Myocyte (in vitro differentiated cells): Measurements from ENCODE around the gene RANBP1. TPM values are rescaled to one million over a fixed set of nuclear protein-coding genes. Genes with fewer than 3 reads are reported as not detected.
A peak's percentile ranks its signal among the peaks of the same experiment; 100 is the strongest.

Experiments used
- DNase-seq: peaks from one replicate; pipeline ENCODE4 v3.0.0-alpha.2; 2012; ENCODE audit warnings: low read depth
- total RNA-seq: library from RNA; depleted of rRNA; stranded (reverse); fragments of >200 nt; gene quantifications from 2 replicates; pipeline ENCODE4 v1.2.3, GENCODE V29; 2014

Gene RANBP1
- total RNA-seq, 1 donor from 2014 or later: 239 TPM

DNA sequence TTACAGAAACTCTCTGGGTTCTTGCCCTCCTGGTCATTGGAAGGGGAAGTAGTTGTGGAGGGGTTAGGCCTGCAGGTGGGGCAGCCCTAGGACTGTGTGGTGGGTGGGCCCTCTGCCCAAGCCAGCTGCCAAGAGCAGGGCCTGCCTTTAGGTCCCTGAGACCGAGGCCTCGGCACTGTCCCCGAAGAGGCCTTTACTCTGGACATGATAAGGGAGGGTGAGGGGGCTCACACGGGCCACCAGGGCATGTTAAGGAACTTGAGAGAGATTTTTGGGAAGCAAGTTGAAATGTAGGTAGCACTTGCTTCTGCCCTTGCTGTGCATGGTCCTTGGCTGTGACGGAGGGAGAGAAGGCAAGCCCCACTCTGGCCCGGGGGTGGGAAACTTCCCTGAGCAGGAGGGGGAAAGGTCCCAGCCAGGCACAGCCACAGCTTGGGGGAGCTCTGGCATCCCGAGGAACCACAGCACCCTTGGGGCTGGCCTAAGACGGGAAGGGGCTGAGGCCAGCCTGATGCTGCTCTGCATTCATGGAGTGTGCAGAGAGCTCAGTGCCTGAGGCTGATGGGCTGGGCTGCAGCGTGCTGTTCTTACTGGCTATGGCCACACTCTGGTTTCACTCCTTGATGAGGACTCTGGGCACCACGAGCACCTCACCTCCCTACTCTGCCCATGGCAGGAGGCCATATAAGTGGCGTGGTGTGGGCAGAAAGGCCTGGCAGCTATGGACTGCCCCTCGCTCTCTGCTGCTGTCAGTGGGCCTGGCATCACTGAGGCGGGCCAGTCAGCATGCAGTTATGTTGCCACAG, 7.8 kb upstream of the RANBP1 start:
- no peak for DNase-seq

DNA sequence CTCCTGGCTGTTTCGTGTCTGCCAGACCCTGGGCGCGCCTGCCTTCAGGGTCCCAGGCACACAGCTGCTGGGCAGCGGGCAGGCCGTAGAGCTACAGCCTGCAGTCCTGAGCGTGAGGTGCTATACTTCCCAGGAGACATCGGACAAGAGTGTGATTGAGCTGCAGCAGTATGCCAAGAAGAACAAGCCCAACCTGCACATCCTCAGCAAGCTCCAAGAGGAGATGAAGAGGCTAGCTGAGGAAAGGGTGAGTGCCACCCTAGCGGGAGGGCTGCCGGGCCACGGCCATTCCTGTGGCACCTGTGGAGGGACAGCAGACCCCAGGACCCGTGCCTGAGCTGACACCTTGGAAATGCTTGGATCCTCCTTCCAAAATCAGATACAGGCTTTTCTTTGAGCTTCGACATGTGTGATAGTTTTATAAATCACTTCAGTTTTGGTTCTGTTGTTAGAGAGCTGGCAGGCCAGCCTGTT, 7.1 kb upstream of the RANBP1 start:
- DNase-seq: no peak

DNA sequence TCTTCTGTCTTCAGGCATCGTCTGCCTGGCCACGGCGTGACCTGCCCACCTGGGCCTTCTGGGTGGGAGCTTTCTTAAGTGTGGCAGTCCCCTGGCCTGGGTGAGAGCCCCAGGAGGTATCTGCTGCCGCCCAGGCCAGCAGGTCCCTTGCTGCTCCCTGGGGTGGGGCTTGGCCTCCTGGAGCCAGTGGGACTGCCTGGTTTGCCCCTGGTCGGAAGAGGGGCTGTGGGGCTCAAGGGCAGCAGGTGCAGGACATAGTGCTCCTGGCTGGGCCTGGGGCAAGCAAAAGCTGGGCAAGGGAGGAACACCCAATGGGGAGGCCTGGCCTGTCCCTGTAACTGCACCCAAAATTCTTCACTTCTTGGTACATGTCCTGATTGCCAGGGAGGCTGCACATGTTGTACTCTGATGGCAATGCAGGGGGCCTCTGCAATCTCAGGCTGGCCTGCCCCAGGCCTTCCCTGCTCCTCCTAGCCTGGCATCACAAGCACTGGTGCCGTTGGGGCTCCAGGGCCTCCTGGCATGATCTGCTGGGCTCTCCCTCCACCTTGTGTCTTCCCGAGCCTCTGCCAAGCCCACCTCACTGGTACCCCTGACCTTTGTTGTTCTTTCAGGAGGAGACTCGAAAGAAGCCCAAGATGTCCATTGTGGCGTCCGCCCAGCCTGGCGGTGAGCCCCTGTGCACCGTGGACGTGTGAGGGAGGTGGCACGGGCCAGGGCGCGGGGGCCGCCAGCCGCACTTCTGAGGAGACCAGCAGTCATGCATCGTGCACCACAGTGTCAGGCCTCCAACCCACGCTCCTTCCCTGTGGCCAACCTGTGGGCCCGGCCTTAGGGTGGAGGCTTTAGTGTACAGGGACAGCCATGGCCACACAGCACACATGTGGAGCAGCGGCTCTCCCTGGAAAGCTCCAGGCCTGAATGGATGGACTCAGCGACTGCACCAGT, 6.2 kb upstream of the RANBP1 start:
- no peak for DNase-seq

DNA sequence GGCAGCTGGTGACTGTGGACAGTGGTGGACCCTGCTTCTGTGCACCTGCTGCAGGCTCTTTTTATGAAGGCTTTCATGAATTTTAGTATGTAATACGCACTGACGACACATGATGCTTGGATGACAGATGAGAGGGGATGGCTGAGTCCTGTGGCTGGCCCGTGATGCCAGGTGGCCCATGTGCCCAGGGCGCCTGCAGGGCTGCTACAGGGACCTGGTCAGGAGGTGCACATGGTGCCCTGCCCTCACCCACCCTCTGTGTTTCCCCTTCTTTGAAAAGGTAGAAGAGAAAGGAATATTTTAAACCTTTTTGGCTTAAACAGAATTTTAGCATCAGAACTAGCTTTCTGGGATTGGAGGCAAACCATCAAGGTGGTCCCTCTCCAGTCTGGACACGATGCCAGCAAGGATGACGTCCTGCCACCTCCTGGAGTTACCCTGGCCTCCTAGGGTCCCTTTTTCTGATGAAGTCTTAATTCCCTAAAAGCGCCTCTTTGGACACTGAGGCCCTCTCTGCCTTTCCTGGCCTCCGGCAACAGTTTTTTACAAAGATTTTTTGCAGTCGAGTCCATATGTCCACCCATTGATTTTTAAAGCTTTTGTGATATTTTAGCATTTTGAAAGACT, 5.4 kb upstream of the RANBP1 start:
- peak; percentile 28 for DNase-seq

DNA sequence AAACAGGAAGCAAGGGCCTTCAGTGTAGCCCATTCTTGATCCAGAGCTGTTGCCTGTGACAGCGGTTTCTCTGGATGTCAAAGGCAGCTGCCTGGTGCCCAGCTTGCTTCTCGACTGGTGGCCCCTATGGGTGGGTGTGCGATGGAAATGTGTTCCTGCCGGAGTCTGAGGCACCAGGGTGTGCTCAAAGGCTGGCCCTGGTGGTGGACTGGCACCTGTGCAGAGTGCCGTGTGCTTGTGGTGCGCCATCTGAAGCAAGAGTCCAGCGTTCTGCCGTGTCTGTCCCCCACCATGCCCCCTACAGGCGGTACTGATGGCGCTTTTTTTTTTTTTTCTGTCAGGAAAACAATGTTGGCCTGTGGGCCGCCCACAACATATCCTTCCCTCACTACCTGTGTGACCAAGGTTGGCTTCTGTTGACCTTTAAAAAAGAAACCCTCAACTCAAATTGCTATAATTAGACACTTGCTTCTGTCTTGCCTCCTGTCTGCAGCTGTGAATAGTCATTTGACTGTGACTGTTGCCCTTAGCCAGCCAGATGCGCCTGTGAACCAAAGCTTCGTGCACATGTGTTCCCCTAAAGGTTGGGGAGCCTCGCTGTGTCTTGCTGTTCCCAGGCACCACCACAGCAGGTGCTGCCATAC, 4.7 kb upstream of the RANBP1 start:
- peak; percentile 88 for DNase-seq

DNA sequence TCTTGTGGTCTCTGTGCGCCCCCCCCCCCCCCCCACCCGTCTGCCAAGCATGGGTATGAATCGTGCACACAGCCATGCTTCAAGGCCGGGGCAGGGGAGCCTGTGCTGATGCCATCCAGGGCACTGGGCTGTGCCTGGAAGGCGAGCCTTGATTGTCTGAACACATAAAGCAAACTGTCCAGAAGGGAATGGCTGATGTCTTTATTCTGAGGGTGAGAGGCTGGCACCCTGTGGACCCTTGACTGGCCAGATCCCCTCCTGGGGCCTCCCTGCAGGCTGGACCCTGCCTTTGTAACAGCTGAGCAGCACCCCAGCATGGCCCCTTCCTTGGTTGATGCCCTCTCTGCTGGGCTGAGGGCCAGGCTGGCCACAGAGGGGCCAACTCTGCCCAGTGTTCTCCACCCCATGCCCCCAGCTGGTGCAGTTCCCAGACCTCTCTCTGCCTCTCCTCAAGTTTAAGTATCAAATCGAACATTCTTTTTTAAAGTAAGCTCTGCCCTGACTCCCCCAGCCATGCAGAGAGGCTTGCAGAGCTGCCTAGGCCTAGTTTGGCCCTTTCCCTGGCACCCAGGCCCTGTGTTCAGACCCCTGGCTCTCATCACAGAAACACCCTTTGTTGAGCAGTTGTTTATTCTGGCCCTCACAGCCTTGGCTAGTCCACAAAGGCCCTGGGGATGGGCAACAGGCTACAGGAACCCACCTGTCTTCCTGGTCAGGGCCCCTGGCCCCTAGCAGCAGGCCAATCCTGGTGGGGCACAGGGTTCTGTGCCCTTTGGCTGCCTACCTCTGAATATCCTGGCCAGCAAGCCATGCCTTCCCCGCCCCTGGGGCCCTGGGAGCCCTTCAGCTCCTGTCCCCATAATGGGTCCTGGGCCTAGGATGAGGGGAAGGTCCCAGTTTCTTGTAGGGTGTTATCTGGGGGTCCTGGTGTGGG, 3.9 kb upstream of the RANBP1 start:
- DNase-seq: peak; percentile 67

DNA sequence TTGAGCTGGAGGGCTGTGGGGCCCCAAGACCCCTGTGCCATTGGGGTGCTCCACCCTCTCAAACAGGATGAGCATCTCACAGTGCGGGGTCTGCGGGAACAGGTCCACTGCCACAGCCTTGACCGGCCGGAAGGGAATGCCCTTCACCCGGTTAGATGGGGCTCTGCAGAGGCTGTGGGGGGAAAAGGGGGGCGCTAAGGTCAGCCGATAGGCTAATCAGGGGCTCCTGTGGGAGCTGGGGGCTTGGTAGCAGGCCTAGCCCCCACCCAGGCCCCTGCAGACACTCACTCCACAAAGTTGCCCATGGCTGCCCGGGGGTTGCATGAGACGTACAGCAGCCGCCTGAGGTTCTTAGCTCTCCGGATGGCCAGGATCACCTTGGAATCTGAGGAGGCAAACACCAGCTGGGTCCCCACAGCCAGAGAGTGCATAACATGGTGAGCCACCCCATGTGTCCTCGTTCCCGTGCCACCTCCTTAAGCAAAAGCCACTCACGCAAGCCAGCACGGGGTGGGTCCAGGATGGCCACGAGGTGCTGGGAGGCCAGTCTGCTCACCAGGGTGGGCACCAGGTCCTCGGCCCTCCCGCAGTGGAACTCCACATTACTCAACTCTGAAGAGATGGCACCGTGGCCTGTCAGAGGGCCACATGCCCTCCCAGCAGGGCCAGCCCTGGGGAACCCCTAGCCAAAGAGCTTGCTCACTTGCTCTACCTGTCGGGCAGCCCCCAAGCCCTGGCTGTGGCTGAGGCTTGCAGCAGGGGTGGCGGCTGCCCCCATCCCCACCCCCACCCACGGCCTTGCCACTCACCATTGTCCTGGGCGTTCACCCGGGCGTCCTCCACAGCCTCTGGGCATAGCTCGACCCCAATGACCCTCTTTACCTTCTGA, 3.0 kb upstream of the RANBP1 start:
- no peak for DNase-seq

DNA sequence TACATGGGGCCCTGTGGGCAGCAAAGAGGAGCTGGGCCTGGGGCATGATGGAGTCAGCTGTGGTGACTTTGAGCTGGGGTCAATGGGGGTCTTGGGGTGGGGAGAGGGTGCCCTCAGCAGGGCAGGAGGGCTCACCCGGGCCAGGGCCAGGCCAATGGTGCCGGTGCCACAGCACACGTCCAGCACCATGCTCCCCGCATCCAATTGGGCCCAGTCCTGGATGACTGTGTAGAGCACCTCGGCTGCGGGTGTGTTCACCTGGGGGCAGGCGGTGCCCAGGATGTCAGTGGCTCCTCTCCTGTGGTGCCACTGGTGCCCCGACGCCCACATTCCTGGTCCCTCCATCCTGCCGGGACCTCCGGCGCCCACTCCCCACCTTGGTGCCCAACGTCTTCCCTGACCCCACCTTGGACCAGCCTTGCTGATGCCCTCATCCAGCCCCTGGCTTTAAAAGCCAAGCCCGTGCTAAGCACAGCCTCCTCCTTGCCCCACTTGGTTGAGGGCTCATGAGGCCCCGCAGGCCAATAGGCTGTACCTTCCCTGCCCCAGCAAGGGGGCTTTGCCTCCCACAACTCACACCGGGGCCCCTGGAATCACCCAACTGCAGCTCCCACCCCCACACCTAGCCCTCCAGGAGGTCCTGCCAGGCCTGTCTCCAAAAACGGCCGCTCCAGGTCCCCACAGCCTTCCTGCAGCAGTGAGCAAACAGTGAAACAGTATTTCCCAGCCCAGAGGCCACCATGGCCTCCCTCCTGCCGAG, 2.2 kb upstream of the RANBP1 start:
- no peak for DNase-seq

DNA sequence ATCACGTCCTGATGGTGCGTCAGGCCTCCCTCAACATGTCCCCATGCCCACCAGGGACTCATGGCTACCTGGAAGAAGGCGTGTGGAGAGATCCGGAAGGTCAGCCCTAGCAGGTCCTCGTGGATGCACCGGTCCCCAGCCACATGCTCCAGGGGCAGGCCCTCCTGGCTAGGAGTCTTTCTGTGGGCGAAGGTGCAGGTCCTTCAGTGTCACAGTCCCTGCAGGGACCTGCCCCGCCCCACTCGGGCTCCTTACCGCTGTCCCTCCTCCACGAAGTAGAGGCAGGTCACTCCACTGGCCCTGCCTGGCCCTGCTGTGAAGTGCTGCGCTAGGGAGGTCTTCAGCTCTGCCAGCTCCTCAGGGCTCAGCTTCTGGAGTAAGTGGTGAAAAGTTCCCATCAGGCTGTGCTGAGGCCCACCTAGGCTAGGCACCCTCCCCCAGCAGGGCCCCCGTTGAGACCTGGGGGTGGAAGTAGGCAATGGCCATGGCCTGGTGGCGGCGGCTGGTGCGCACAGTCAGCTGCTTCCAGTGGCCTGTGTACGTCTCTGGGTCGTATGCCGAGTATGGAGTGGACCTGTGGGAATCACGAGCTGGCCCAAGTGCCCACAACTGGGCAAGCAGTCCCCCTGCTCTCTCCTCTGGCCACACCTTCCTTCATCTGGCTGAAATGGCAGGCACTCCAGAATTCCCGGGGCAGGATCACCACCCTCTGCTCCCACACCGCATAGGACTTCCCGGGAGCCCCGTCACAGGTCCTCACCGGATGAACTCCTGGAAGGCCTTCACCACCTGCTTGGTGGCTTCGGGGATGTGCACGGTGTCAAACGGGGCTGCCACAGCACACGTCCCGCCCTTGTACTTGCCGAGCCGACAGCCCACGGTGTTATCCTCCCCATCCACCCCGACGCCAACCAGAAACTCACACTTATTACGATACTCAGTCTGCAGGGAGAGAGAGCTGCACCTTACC, 1.1 kb upstream of the RANBP1 start:
- DNase-seq: no peak

DNA sequence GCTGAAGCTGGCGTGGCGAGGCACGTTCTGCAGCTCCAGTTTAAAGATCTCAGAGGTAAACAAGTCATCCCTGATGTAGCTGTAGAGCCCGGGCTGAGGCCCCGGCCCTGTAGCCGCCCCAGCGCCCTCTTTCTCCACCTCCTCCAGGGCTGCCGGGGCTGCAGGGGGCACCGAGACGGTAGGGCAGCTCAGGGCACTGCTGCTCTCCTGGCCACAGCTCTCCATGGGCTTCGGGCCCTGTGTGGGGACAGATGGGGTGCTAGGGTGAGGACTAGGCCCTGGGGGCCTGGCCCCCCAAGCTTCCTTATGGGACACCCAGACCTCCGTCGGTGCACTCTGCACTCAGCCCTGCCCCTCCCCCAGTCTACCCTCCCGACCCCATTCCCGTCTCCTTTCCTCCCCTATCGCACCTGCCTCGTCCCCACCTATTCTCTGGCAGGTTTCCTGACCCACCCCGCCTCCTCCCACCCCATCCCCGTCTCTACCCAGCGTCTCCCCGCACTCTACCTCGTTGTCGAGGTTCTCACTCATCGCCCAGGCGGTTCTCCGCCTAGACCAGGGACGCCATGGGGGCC, 559 bp downstream of the RANBP1 start:
- DNase-seq: no peak

DNA sequence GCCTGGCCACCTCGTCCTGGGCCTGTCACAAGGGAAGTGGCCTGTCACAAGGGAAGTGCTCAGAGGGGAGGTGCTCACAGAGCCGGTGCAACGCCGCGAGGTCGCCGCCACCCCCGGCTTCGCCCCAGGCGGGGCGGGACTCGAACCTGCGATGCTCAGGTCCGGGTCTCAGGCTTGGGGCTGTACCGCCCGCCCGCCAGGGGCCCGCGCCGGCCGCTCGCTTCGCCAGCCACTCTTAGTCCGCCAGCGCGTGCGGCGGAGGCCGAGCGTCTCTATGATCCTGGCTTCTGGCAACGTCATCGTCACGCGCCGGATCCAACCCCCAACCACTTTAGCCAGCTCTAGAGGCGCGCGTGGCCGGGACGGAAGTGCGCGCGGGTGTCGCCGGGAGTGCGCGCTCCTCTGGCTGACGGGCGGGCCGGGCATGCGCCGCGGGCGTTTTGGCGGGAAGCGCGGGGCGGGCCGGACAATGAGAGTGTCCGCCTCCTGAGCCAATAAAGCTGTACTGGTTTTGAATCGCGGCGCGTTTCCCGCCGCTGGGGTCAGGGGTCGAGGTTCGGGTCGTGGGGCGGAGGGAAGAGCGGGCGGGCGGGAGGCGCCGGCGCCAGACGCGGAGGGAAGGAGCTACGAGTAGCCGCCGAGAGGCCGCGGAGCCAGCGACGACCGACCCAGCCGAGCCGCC, 1.2 kb downstream of the RANBP1 start, which contains the start of gene TRMT2A:
Gene TRMT2A (minus strand): TSS at position 276 of the 682 bp plus-strand sequence. CDS start 320 bp downstream, outside the sequence.
- DNase-seq: peak; percentile 99

DNA sequence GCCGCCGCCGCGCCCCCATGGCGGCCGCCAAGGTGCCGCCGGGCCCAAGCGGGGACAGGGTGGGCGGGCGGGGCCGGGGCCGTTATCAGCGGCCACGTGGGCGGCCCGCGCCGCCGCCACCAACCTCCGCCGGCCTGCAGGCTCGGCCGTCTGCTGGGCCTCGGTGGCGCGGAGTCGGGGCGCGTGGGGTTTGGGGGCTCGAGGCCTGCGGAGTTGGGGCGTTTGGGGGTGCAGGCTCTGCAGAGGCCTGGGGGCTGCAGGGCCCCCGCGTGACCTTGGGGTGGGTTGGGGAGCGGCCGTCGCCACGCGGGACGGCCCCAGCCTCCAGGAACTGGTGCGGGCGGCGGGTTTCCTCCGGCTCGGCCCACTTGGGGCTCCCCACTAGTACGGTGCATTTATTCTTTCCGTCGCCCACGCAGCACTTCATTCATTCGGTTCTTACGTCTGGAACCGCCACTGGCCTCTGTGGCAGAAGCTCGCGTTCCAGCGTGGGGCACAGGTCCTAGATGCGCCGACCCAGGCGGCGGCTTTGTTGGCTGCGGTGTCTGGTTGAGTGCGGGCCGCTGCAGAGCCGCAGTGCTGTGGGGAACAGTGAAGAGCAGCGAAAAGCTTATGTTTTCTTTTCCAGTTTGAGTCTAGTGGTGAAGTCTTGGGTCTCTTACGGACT, 1.9 kb downstream of the RANBP1 start:
- peak; percentile 28 for DNase-seq

DNA sequence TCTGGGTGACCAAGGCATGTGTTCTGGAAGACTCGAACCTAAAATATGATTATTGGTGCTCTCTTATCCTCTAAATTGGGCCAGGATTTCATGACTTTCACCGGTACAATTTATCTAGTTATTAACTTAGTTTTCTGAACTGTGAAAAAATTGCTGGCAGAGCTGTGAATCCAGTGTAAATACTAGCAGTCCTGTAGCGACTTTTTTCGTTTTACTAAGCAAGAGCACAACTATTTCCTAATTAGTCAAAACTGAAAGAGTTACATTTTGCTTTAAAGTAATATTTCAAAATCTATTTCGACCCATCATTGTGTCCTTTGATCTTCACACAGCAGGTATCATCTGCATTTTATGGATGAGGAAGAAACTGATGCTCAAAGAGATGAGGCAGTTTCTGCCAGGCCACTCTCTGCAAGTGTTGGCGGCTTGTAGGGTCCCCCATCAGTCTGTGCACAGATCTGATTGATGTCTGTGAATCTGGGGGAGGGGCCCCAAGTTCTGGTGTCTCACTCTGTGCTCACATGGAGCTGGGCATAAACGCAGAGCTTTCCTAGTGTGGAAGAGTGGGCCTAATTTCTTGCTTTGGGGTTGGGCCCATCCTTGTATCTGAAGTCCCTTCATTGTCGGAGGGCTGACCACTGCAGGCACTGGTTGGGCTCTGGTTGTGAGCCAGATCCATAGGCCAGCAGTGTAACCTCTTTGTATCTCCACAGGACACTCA, 2.6 kb downstream of the RANBP1 start:
- no peak for DNase-seq

DNA sequence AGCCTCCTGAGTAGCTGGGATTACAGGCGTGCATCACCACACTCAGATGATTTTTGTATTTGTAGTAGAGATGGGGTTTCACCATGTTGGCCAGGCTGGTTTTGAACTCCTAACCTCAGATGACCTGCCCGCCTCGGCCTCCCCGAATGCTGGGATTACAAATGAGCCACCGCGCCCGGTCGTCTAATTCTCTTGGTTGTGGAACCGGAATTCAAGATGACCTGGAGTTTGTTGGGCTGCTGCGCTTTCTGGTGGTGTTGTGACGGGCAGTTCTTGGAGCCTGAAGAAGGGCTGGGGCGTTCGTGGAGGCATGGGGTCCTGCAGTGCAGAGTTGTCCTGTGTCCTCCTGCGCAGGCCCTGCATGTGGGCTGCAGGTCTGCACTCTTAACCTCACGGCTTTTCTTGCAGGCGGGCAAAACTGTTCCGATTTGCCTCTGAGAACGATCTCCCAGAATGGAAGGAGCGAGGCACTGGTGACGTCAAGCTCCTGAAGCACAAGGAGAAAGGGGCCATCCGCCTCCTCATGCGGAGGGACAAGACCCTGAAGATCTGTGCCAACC, 6.0 kb downstream of the RANBP1 start:
- no peak for DNase-seq
